ENCODE measurements around the gene CYP20A1.
"Not testable (repeated sequence)": the region's sequence is repeated elsewhere in the genome, so short reads cannot be mapped to it uniquely, and the experiment has no call there.

CYP20A1 gene, protein sequence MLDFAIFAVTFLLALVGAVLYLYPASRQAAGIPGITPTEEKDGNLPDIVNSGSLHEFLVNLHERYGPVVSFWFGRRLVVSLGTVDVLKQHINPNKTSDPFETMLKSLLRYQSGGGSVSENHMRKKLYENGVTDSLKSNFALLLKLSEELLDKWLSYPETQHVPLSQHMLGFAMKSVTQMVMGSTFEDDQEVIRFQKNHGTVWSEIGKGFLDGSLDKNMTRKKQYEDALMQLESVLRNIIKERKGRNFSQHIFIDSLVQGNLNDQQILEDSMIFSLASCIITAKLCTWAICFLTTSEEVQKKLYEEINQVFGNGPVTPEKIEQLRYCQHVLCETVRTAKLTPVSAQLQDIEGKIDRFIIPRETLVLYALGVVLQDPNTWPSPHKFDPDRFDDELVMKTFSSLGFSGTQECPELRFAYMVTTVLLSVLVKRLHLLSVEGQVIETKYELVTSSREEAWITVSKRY

DNA sequence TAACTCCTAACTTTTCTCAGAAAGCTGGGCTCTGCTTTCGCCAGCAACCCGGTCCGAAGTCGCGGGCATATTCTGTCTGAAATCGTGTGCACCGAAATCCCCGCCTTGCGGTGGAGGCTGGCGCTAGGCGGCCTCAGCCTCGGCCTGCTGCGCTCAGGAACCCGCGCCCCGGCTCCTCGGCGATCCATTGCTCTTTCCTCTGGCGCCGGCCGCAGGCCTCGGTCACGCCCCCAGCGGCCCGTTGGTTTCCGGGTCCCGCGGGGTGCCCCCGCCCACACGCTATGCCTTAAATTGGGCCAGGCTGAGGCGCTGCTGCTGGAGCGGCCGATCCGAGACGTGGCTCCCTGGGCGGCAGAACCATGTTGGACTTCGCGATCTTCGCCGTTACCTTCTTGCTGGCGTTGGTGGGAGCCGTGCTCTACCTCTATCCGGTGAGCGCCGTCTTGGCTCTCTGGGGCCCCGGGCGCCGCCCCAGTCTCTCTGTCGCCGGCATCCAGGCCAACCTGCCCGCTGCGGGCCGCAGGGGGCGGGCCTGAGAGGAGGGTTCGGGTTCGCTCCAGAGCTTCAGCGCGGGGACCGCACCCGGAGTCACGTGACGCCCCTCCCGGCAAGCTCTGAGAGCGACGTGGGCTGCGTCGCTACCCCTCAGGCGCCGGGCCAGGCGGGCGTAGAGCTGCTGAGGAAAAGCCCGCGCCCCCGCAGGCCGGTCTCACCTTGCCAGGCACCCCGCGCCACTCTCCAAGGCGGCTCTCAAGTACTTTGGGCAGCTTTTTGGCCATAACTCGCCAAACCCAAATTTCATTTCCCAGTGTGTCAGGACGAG is at the start of gene CYP20A1:
Gene CYP20A1, plus strand, starts transcription at position 315 of the 823 bp plus-strand sequence. Its CDS starts 45 bp downstream, at position 360.
- peak; percentile 66 to 99 (median 93) for DNase-seq

DNA sequence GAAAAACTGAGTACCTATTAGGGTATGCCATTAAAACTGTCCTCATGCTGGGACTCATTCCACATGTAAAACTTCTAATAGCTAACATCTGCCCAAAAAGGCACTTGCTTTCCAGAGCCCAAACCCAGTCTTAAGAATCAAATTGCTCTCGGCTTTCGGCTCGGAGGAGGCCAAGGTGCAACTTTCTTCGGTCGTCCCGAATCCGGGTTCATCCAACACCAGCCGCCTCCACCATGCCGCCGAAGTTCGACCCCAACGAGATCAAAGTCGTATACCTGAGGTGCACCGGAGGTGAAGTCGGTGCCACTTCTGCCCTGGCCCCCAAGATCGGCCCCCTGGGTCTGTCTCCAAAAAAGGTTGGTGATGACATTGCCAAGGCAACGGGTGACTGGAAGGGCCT is 48.3 kb upstream of the CYP20A1 start:
- DNase-seq = not testable (repeated sequence)

DNA sequence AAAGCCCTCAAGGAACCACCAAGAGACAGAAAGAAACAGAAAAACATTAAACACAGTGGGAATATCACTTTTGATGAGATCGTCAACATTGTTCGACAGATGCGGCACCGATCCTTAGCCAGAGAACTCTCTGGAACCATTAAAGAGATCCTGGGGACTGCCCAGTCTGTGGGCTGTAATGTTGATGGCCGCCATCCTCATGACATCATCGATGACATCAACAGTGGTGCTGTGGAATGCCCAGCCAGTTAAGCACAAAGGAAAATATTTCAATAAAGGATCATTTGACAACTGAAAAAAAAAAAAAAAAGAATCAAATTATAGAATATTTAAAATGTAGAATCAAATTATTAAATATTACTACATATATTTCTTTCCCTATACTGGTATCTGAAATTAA is 47.8 kb upstream of the CYP20A1 start:
- not testable (repeated sequence) for DNase-seq

DNA sequence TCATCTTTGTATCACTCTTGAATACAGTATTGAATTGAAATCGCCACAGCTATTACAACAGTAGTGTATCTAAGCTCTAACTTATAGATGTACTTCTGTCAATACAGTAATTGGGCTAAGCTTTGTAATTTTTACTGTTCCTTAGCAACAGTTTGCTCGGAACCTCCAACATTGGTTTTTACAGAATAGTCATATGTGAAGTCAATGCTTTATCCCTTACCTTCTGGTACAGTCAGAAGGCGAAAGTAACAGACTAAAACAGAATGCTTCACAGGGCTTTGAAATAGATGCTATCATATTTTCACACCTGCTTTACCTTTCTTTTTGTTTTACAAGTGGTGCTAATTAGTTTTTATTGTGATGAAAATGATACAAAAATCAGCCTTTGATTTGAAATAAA is 46.9 kb upstream of the CYP20A1 start:
- no peak for DNase-seq

DNA sequence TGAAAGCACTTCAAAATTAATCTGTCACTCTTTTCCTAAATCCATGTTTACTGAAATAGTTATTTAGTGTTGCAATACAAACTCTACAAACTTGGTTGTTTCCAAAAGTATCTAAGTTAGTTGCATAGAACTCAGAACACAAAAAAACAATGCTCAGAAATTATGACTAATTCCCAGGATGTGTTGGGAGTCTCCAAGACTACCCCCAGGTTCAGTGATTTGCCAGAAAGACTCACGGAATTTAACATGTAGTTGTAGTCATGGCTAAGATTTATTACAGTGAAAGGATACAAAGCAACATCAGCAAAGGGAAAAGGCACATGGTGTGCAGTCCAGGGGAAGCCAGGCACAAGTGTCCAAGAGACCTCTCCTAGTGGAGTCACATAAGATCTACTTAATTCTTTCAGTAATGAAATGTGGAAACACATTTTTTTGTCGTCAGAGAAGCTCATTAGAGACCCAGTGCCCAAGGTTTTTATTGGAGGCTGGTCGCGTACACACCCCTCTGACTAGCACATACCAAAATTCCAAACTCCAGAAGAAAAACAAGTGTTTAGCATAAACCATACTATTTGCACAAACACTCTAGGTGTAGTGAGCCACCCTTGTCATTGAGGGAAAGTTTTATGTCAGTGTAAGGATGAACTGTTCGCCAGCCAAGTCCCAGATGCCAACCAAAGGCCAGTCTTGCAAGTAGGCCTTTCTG is 43.3 kb upstream of the CYP20A1 start:
- no peak for DNase-seq

DNA sequence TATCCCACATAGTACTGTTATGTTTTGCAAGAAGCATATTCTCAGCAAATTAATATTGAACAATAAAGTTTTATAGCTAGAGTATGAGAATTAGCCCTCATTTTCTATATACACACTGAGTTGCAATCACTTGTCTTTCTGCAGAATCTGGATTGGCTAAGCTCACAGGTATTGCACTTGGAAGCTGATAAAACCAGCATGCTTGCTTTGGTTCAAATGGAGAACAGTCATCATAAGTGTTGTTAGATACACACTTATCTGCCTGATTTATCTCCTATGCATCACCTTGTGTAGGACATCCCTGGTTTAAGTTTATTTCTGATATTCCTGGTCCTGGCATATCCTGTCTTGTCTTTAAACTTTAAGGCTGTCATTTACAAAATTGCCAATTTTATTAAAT is 38.0 kb upstream of the CYP20A1 start:
- no peak for DNase-seq

DNA sequence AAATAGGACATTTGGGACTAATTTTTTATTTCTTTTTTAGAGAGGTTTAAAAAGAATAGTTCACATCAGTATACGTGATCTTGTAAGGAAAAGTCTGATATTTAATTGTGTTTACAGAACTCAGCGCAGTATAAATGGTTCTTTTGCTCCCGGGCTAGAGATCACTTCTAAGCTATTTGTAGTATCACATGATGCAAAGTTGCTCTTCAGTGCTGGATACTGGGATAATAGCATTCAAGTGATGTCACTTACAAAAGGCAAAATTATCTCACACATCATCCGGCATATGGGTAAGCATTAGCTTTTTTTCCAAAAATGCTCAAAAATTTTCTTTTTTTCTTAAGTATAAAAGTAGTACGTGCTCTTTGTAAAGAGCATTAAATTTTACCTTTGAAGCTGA is 37.4 kb upstream of the CYP20A1 start:
- DNase-seq = no peak

DNA sequence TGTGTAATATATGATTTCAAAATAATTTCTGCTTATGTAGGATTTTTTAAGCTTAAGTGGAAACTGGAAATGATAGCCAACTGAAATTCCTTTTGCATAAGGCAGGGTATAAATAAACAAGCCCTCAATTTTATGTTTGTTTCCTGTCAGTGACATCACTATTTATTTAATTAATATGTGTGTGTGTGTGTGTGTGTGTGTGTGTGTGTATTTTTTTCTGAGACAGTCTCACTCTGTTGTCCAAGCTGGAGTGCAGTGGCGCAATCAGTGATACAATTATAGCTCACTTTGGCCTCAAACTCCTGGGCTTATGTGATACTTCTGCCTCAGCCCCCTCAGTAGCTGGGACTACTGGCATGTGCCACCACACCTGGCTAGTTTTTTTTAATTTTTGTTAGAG is 29.3 kb upstream of the CYP20A1 start:
- DNase-seq = no peak

DNA sequence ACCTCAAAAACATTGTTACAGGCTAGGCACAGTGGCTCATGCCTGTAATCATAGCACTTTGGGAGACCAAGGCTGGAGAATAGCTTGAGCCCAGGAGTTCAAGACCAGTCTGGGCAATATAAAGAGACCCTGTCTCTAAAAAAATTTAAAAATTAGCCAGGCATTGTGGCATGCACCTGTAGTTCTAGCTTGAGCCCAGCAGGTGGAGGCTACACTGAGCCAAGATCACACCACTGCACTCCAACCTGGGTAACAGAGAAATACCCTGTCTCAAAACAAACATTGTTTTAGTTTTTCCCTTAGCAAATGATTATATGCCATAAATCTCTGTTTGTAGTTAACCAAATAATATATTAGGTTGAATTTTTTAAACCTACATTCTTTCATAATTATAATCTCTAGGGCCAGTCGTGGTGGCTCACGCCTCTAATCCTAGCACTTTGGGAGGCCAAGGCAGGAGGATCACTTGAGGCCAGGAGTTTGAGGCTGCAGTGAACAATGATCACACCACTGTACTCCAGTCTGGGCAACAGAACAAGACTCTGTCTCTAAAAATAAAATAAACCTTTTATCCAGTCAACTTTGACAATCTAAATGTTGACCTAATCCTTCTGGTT is 13.3 kb upstream of the CYP20A1 start:
- DNase-seq = peak in 1 of 56 donors; percentile 5

DNA sequence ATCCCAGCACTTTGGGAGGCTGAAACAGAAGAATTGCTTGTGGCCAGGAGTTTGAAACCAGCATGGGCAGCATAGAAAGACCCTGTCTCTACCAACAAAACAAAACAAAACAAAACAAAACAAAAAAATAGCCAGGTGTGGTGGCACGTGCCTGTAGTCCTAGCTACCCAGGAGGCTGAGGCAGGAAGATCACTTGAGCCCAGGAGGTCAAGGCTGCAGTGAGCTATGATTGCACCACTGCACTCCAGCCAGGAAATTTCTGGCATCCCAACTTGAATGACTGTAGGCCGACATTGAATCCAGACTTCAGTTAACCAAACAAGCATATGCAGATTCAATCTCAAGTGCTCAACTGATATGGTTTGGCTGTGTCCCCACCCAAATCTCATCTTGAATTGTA is 9.1 kb upstream of the CYP20A1 start:
- DNase-seq = not testable (repeated sequence)

DNA sequence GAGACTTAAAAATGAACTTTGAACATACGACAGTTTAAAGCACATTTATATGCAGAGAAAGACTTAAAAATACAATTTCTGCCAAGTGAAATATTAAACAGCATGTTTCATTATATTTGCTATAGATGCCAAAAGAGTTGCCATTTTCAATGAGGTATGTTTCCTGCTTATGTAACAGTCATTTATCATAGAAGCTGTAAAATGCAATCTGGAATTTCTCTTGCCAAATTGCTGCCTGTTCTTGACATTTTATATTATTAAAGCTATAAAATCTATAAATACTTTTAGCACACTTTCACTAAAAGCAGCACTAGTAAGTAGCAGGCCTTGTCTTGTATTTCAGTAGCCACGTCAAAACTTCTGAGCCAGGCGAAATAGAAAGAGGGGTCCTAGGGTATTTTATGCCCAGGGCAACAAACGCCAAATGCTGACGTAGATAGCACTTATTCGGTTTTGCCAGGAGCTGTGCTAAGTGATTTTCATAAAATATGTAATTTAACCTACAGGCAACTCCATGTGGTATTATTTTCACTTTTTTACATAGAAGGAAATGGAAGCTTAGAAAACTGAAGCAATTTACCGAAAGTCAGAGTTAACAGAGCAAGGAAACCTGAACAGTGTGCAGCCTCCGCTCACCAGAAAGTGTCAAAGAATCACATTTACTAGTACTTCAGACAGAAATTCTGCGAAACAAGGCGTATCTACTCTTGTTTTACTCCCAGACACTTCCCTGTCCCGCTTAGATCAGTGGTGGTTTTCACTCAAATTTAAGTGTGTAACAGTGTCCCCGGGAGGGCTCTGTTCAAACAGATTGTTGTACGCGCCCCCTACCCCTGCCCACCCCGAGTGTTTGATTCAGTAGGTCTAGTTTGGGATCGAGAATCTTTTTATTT is 1.2 kb upstream of the CYP20A1 start:
- no peak for DNase-seq

DNA sequence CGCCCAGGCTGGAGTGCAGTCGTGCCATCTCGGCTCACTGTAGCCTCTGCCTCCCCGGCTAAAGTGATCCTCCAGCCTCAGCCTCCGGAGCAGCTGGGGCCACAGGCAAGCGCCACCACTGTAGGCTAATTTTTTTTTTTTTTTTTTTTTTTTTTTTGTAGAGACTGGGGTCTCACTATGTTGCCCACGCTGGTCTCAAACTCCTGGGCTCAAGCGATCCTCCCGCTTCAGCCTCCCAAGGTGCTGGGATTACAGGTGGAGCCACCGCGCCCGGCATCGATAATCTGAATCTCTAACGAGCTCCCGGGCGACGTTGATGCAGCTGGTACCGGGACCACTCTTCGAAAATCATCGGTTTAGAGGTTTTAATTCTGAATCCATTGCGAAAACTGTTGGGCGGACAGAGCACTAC is 520 bp upstream of the CYP20A1 start:
- peak in 5 of 56 donors; percentile 1 to 40 (median 22) for DNase-seq

DNA sequence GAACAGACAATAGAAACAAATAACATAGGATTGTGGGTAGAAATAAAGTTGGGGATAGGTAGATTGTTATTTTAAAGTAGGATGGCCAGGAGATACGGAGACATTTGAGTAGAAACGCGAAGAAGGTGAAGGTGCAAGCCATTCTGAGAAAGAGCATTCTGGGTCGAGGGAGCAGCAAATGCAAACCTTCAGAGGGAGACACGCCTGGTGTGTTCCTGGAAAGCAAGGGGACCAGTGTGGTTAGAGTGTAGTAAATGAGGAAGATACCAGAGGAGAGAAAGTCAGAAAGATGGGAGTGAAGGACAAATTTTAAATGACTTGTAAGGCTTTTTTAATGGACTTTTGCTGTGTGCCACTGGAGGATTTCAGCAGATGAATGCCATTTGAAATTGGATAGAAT is 1.7 kb downstream of the CYP20A1 start:
- DNase-seq = no peak

DNA sequence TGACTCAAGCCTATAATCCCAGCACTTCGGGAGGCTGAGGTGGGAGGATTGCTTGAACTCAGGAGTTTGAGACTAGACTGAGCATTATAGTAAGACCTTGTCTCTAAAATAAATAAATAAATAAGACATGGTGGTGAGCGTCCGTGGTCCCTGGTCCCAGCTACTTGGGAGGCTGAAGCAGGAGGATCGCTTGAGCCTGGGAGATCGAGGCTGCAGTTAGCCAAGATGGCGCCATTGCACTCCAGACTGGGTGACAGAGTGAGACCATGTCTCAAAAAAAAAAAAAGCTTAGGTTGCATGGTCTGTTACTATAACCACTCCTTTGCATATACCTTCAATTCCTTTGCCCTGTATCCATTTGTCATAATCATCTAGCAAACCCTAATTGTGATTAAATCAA is 3.7 kb downstream of the CYP20A1 start:
- no peak for DNase-seq

DNA sequence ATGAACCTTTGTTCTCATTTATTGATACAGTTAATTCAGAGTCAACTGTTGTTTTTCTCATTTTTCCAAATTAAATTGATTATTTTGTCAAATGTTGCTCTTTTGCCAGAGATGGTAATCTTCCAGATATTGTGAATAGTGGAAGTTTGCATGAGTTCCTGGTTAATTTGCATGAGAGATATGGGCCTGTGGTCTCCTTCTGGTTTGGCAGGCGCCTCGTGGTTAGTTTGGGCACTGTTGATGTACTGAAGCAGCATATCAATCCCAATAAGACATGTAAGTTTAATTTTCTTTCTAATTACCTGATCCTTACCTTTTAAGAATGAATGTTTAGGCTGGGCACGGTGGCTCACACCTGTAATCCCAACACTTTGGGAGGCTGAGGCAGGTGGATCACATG is 7.8 kb downstream of the CYP20A1 start:
- no peak for DNase-seq

DNA sequence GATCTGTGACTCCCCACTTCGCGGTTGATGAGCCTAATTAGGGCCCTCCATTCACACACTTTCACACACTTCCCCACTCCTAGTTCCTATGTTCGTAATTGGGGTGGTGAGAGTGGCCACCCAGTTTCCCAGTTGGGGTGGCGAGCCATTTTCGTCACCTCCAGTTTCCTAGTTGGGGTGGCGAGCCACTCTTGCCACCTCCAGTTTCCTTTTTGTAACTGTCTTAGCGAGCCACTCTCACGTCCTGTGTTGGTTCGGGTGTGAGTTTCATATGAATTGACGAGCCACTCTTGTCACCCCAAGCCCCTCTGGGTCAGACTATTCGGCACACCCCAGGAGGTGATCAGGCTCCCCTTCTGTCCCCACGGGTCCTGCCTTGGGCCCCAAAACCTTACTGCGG is 14.0 kb downstream of the CYP20A1 start:
- no peak for DNase-seq

DNA sequence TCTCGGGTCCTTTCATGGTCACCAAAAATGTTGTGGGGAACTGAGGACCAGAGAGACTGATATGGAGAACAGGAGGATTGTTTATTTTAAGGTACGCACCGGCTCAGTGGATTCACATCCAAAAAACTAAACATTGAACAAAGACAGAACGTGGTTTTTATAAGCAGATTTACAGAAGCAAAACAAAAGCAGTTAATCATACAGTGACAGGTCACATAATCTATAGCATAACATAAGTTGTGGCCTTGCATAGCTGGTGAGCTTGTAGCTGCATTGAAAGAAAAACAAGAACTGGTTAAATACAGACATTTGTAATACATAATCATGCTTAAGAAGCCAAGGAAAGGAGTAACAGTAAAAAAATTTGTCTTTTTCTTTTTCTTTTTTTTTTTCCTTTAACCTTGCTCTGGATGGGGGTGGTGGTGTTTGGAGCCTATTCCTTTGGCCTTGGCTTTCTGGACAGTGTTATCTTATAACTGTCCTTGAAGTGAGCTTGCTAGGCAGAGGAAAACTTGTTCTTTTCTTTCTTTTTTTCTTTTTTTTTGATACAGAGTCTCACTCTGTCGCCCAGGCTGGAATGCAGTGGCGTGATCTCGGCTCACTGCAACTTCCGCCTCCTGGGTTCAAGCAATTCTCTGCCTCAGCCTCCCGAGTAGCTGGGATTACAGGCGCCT is 14.7 kb downstream of the CYP20A1 start:
- DNase-seq = not testable (repeated sequence)

DNA sequence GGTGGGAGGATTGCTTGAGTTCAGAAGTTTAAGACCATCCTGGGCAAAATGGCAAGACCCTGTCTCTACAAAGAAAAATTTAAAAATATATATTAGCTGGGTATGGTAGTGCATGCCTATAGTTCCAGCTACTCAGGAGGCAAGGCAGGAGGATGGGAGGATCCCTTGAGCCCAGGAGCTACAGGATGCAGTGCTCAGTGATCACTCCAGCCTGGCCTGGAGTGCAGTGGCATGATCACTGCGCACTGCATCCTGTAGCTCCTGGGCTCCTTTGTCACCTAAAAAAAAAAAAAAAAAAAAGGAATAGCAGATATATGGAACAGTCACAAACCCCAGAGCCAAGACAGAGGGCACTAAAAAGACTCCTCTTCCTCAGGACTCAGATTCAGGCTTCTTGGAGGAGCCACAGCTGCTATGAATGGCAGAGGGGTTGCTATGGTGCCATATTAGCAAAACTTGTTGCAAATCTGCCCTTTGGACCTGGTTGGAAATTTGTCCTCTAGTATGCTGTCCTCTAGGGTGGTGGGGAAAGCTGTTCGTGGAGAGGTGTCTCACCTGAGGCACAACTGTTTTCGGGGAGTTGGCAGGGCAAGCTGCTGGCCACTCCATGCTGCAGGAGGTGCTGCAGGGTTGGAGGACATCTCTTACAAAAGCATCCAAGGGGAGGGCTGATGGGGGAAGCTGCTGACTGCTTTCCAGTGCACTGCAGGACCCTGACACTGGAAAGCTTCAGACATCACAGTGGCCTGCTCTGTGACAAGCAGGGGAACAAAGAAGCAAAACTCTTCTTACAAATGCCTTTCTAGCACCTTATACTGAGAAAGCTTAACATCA is 22.7 kb downstream of the CYP20A1 start:
- no peak for DNase-seq

DNA sequence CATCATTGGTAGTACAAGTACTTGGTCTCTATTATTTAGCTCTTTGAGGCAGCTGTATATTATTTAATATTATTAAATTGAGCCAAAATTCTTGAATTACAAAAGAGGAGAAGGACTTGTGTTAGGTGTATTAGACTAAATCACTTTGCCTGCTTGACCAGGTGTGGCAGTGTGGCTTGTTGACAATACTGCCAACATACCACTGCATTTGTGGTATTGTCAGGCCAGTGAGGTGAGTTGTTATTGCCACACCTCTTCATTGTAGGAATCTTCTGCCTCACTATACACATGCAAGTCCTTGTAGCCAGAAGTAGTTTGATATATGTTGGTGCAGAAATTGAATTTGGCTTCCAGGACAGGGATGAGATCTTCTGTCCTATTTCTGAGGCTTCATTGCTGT is 40.5 kb downstream of the CYP20A1 start:
- DNase-seq = no peak

Measured in nucleus accumbens (tissue), 56 donors.